HG02970 (cell line): ENCODE measurements around the gene CDCA7L.

ENCODE experiments used
- ATAC-seq: cut with Tn5 transposase; IDR thresholded peaks from one replicate; pipeline ENCODE4 v1.9.1; 2021; ENCODE audit warnings: mild to moderate bottlenecking, moderate library complexity, moderate number of reproducible peaks; ENCODE audit not compliant: unreplicated experiment, low FRiP score

CDCA7L gene

GRCh38 chr7:21945454-21946221 is at the start of gene CDCA7L:
Gene CDCA7L, minus strand, starts transcription at chr7:21945899. Its CDS starts 95 bp downstream, at chr7:21945804.
- ATAC-seq, result peak; percentile 90

GRCh38 chr7:21986096-21986495 is 40.4 kb upstream of the CDCA7L start:
- ATAC-seq, result no peak

GRCh38 chr7:21984042-21984441 is 38.3 kb upstream of the CDCA7L start:
- no peak for ATAC-seq

- ATAC-seq, result no peak
Measured at GRCh38 chr7:21983056-21983455, 37.4 kb upstream of the CDCA7L start.

- ATAC-seq, result no peak
Measured at GRCh38 chr7:21981524-21981923, 35.8 kb upstream of the CDCA7L start.

- ATAC-seq, result no peak
Measured at GRCh38 chr7:21980926-21981500, 35.3 kb upstream of the CDCA7L start.

GRCh38 chr7:21972397-21972784 is 26.7 kb upstream of the CDCA7L start:
- ATAC-seq, result no peak

- ATAC-seq, result no peak
Measured at GRCh38 chr7:21971780-21972396, 26.2 kb upstream of the CDCA7L start.

- ATAC-seq, result no peak
Measured at GRCh38 chr7:21969822-21970221, 24.1 kb upstream of the CDCA7L start.

- no peak for ATAC-seq
Measured at GRCh38 chr7:21967598-21968003, 21.9 kb upstream of the CDCA7L start.

- ATAC-seq, result peak; percentile 56
Measured at GRCh38 chr7:21966271-21966670, 20.6 kb upstream of the CDCA7L start.

- no peak for ATAC-seq
Measured at GRCh38 chr7:21965291-21965690, 19.6 kb upstream of the CDCA7L start.

GRCh38 chr7:21962677-21963076 is 17.0 kb upstream of the CDCA7L start:
- no peak for ATAC-seq

GRCh38 chr7:21960922-21961321 is 15.2 kb upstream of the CDCA7L start:
- ATAC-seq, result no peak

- no peak for ATAC-seq
Measured at GRCh38 chr7:21959387-21959776, 13.7 kb upstream of the CDCA7L start.

GRCh38 chr7:21953781-21954180 is 8.1 kb upstream of the CDCA7L start:
- ATAC-seq, result no peak

- no peak for ATAC-seq
Measured at GRCh38 chr7:21948887-21949540, 3.3 kb upstream of the CDCA7L start.

- ATAC-seq, result no peak
Measured at GRCh38 chr7:21948364-21948763, 2.7 kb upstream of the CDCA7L start.

GRCh38 chr7:21947946-21948345 is 2.2 kb upstream of the CDCA7L start:
- ATAC-seq, result no peak

GRCh38 chr7:21947056-21947455 is 1.4 kb upstream of the CDCA7L start:
- no peak for ATAC-seq

GRCh38 chr7:21946222-21946709 is 567 bp upstream of the CDCA7L start:
- ATAC-seq, result no peak
